Kidney capillary endothelial cell (primary cell): ENCODE results near the gene DNHD1.

ENCODE experiments used
- DNase-seq: peaks from one replicate; pipeline ENCODE4 v3.0.0-alpha.2; 2018; ENCODE audit warnings: low spot score

Gene DNHD1

GRCh38 chr11:6497069-6497839 is at the start of gene DNHD1:
TSS of gene DNHD1 (plus strand) at chr11:6497280. CDS start at chr11:6498216, 936 bp downstream.
- DNase-seq: no peak

GRCh38 chr11:6448574-6448973 is 48.5 kb upstream of the DNHD1 start:
- no peak for DNase-seq

- DNase-seq: no peak
These were observed 44.9 kb upstream of the DNHD1 start for GRCh38 chr11:6452219-6452618.

- DNase-seq: no peak
These were observed 43.9 kb upstream of the DNHD1 start for GRCh38 chr11:6453152-6453551.

GRCh38 chr11:6455070-6455469 is 42.0 kb upstream of the DNHD1 start:
- DNase-seq: no peak

GRCh38 chr11:6456361-6457073 is 40.6 kb upstream of the DNHD1 start:
- no peak for DNase-seq

- DNase-seq: no peak
These were observed 39.3 kb upstream of the DNHD1 start for GRCh38 chr11:6457581-6458320.

GRCh38 chr11:6458352-6459098 is 38.6 kb upstream of the DNHD1 start:
- DNase-seq: no peak

- no peak for DNase-seq
These were observed 38.0 kb upstream of the DNHD1 start for GRCh38 chr11:6459099-6459450.

- peak; percentile 82 for DNase-seq
These were observed 28.2 kb upstream of the DNHD1 start for GRCh38 chr11:6468712-6469495.

- no peak for DNase-seq
These were observed 27.5 kb upstream of the DNHD1 start for GRCh38 chr11:6469599-6469998.

- no peak for DNase-seq
These were observed 24.1 kb upstream of the DNHD1 start for GRCh38 chr11:6472934-6473333.

- peak; percentile 83 for DNase-seq
These were observed 23.3 kb upstream of the DNHD1 start, which contains the start of gene TRIM3 for GRCh38 chr11:6473451-6474412. TSS of gene TRIM3 (minus strand) at chr11:6473941. CDS start at chr11:6465695, 8,246 bp downstream.

GRCh38 chr11:6474413-6474792 is 22.7 kb upstream of the DNHD1 start:
- no peak for DNase-seq

- DNase-seq: no peak
These were observed 22.1 kb upstream of the DNHD1 start for GRCh38 chr11:6474806-6475500.

- DNase-seq: no peak
These were observed 21.1 kb upstream of the DNHD1 start for GRCh38 chr11:6475936-6476335.

GRCh38 chr11:6476571-6476970 is 20.5 kb upstream of the DNHD1 start:
- no peak for DNase-seq

- DNase-seq: no peak
These were observed 16.7 kb upstream of the DNHD1 start for GRCh38 chr11:6480299-6480914.
